ENCODE results near the gene NQO2. TPM values are rescaled to one million over a fixed set of nuclear protein-coding genes. Genes with fewer than 3 reads are reported as not detected.
A peak's percentile ranks its signal among the peaks of the same experiment; 100 is the strongest.
"Not testable (repeated sequence)": the region's sequence is repeated elsewhere in the genome, so short reads cannot be mapped to it uniquely, and the experiment has no call there.

Gene NQO2
- total RNA-seq, 1 donor from 2014 or later = 6.1 TPM

- DNase-seq (ENCODE audit: low spot score in 2 of 2) (peak; percentile 71 to 80), FAIRE-seq (no peak)
These were observed 11.0 kb upstream of the NQO2 start for GRCh38 chr6:2988426-2989331.

- DNase-seq (ENCODE audit: low spot score in 2 of 2) (peak; percentile 53 to 77), FAIRE-seq (no peak)
These were observed 10.1 kb upstream of the NQO2 start for GRCh38 chr6:2989332-2990247.

GRCh38 chr6:2990248-2990931 lies 9.3 kb upstream of the NQO2 start:
- FAIRE-seq = no peak
- no peak for DNase-seq (ENCODE audit: low spot score in 2 of 2)

GRCh38 chr6:2990932-2991506 lies 8.7 kb upstream of the NQO2 start:
- DNase-seq (ENCODE audit: low spot score in 2 of 2) (no peak), FAIRE-seq (no peak)

GRCh38 chr6:2992330-2992979 lies 7.2 kb upstream of the NQO2 start:
- DNase-seq (ENCODE audit: low spot score in 2 of 2) (no peak), FAIRE-seq (no peak)

- FAIRE-seq (no peak), DNase-seq (ENCODE audit: low spot score in 2 of 2) (no peak)
These were observed 5.9 kb upstream of the NQO2 start for GRCh38 chr6:2993755-2994317.

- DNase-seq (ENCODE audit: low spot score in 2 of 2) = not testable (repeated sequence)
- FAIRE-seq = peak; percentile 71
These were observed 1.3 kb upstream of the NQO2 start for GRCh38 chr6:2998249-2998997.

GRCh38 chr6:2998998-2999617 lies 586 bp upstream of the NQO2 start:
- DNase-seq (ENCODE audit: low spot score in 2 of 2) (peak in 1 of 2 donors; percentile 45), FAIRE-seq (no peak)

- FAIRE-seq = no peak
- no peak for DNase-seq (ENCODE audit: low spot score in 2 of 2)
These were observed 1.6 kb downstream of the NQO2 start for GRCh38 chr6:3001146-3001772.

GRCh38 chr6:3001773-3002293 lies 2.1 kb downstream of the NQO2 start:
- FAIRE-seq (no peak), DNase-seq (ENCODE audit: low spot score in 2 of 2) (peak in 1 of 2 donors; percentile 60)

- not testable (repeated sequence) for DNase-seq (ENCODE audit: low spot score in 2 of 2); FAIRE-seq
These were observed 3.5 kb downstream of the NQO2 start for GRCh38 chr6:3003226-3003625.

GRCh38 chr6:3005077-3005476 lies 5.4 kb downstream of the NQO2 start:
- FAIRE-seq (no peak), DNase-seq (ENCODE audit: low spot score in 2 of 2) (no peak)

- DNase-seq (ENCODE audit: low spot score in 2 of 2) = no peak
- no peak for FAIRE-seq
These were observed 6.2 kb downstream of the NQO2 start for GRCh38 chr6:3005874-3006273.

- FAIRE-seq (no peak), DNase-seq (ENCODE audit: low spot score in 2 of 2) (no peak)
These were observed 6.8 kb downstream of the NQO2 start for GRCh38 chr6:3006476-3006875.

GRCh38 chr6:3007571-3007970 lies 7.9 kb downstream of the NQO2 start:
- DNase-seq (ENCODE audit: low spot score in 2 of 2) (no peak), FAIRE-seq (no peak)

GRCh38 chr6:3008712-3009265 lies 9.1 kb downstream of the NQO2 start:
- DNase-seq (ENCODE audit: low spot score in 2 of 2); FAIRE-seq: not testable (repeated sequence)

GRCh38 chr6:3009930-3010329 lies 10.2 kb downstream of the NQO2 start:
- FAIRE-seq (no peak), DNase-seq (ENCODE audit: low spot score in 2 of 2) (no peak)
